Inferior parietal cortex (tissue), 1 donor: ENCODE data around the gene EPHA3.
"Not testable (repeated sequence)": the region's sequence is repeated elsewhere in the genome, so short reads cannot be mapped to it uniquely, and the experiment has no call there.

Source experiments
- DNase-seq: peaks from one replicate; pipeline ENCODE4 v3.0.0-alpha.2; 2016; ENCODE audit errors: extremely low spot score

Gene EPHA3

GRCh38 chr3:89280822-89281365, 173.5 kb downstream of the EPHA3 start:
- no peak for DNase-seq

DNA sequence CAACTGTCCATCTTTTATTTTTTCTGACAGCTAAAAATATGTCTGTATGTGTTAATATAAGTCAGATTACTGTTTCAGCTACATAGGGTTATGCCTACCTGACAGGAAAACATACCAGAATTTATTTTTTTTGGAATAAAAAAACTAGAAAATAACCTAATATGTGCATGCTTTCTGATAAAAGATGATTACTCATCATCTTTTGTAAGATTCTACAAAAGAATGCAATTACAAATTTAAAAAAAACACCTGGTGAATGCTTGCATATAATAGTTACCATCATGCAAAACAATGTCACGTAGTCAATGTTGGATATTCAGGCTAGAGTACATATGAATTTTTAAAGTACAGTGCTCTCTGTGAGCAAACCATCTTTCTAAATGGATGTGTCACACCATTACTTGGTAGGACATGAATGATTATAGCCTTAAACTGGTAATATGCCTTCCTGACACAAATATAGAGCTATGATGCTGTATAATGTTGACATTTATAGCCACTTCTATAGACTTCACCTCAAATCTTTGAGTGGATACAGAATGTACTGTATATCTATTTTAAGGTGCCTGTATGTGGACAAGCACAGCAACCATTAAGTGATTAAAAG, 180.6 kb downstream of the EPHA3 start:
- DNase-seq, result no peak

DNA sequence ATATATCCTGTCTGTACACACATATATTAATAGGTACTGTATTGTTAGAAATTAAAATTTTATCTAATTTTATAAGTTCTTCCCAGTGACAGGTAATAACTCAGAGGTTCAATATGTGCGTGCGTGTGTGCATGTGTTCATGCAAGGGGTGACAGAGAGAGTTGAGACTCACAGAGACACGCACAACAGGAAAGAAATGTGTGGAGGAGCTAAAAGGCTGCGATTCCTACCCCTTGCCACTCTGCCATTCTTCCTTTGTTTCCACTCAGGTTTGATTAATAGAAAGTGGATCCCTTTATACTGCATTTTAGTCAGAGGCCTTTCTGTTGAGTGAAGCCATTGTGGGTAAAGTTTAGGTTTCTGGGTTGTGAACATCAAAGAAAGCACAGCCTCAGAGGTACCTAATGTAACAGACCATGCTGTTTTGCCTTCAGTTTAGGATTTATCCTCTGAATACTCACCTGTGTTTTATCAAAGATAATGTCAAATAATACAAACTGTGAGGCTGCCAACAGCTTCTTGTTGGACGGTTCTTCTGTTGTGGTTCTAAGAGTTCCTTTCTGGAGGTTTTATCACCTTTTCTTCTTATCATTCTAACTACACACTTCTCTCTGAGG, 182.3 kb downstream of the EPHA3 start:
- DNase-seq, result no peak

GRCh38 chr3:89297199-89297598, 189.8 kb downstream of the EPHA3 start:
- no peak for DNase-seq

- DNase-seq, result no peak
Observed at GRCh38 chr3:89300526-89300925, 193.1 kb downstream of the EPHA3 start.

GRCh38 chr3:89300981-89301380, 193.6 kb downstream of the EPHA3 start:
- DNase-seq, result no peak

- DNase-seq, result no peak
Observed at GRCh38 chr3:89303701-89304100, 196.3 kb downstream of the EPHA3 start.

GRCh38 chr3:89306540-89306939, 199.1 kb downstream of the EPHA3 start:
- no peak for DNase-seq

DNA sequence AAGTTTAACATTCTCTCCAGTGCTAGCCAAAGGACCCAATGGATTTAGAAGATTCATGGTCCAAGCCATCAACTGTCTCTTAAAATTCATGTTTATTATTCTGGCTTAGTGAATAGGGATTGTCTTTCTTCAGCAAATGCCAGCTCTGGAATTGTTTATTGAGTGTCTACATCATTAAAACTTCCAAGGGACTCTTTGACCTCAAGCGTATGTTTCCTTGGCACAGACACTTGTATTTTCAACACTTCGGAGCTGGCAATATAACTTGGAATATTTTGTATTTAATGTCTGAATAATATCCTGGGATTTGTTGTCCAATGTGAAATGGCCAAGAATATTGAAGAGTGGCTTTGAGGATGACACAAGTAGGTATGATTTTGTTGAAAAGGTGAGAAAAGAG, 204.2 kb downstream of the EPHA3 start:
- DNase-seq, result no peak

- no peak for DNase-seq
Observed at GRCh38 chr3:89312141-89312540, 204.7 kb downstream of the EPHA3 start.

GRCh38 chr3:89314454-89315098, 207.2 kb downstream of the EPHA3 start:
- peak; percentile 34 for DNase-seq

- DNase-seq, result no peak
Observed at GRCh38 chr3:89315750-89316470, 208.5 kb downstream of the EPHA3 start.

GRCh38 chr3:89320186-89320585, 212.8 kb downstream of the EPHA3 start:
- DNase-seq, result no peak

DNA sequence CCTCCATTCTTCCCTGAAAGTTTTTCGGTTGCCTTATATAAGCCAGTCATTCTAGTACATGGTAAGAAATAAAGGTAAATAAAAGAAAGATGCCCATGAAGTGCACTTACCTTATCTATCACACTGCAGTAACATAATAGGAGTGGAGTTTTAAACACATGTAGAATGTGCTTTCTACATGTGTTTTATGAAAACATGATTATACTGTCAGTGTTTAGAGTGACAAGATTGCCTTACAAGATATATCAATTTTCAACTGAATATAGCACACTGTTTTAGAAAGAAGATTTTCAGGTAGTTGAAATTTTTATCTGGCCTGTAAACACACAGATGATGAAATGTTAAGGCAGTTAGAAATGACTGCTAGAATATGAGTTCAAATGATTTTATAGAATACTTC, 219.6 kb downstream of the EPHA3 start:
- DNase-seq, result no peak

DNA sequence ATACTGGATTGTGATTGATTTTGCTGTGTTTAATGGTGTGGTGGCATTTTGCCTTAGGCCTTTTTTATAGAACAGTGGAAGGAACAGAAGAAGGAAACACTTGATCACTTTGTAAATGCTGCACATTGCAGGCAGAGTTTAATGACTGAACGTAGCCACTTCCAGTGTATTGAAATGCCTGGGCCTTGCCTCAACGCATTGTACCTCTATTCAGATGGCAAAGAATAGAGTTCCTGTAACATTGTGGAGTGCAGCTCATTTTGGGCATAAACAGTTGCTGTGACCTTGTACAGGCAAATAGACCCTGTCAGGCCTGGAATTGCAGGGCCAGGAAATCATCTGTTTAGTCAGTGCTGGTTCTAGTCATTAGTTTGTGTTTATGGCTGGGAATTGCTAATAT, 225.0 kb downstream of the EPHA3 start:
- no peak for DNase-seq

GRCh38 chr3:89332793-89333192, 225.4 kb downstream of the EPHA3 start:
- no peak for DNase-seq

GRCh38 chr3:89335693-89336092, 228.3 kb downstream of the EPHA3 start:
- DNase-seq, result no peak

- DNase-seq, result peak; percentile 28
Observed at GRCh38 chr3:89340408-89340807, 233.0 kb downstream of the EPHA3 start.

- DNase-seq, result no peak
Observed at GRCh38 chr3:89344076-89344475, 236.7 kb downstream of the EPHA3 start.

- DNase-seq, result not testable (repeated sequence)
Observed at GRCh38 chr3:89350935-89351334, 243.5 kb downstream of the EPHA3 start.

DNA sequence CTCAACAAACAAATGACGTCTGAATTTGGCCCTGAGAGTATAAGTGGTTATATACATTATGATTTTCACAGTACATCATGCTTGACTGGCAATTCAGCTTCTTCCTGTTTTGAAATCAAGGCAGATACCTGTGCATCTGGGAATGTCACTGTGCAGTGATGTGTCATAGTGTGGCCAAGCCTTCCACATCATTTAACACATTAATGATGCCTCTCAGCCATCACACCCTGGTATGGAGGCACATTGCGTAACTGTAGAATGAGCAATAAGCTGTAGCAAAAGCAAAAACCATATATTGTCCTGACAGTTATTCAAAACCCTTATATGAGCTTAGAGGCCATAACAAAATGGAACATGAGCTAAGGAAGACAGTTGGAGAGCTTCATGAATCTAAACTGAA, 246.0 kb downstream of the EPHA3 start:
- no peak for DNase-seq

DNA sequence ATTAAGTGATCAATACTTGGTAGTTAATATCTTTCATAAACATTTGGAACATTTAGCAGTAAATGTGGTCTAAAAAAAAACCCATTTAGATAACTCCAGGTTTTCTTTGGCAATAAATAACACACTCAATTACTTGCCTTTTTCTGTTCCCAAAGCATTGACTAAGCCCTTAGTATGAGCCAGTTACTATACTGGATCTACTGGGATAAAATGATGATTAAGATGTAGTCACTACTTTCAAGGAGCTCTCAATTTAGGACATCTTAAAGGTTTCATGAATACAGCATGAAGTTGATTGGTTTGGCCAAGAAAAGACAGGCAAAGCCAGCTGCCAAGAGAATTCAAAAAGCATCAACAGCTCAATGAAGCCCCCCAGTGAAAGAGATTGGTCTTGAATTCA, 250.9 kb downstream of the EPHA3 start:
- no peak for DNase-seq
